GM21619 (cell line): ENCODE results near the gene RPN2.

Source experiments
- ATAC-seq: cut with Tn5 transposase; IDR thresholded peaks from one replicate; pipeline ENCODE4 v1.9.1; 2021; ENCODE audit not compliant: unreplicated experiment

Gene RPN2

GRCh38 chr20:37238935-37239451 is 59.9 kb downstream of the RPN2 start:
- ATAC-seq: no peak

GRCh38 chr20:37240337-37241067 is 61.4 kb downstream of the RPN2 start:
- ATAC-seq: no peak

DNA sequence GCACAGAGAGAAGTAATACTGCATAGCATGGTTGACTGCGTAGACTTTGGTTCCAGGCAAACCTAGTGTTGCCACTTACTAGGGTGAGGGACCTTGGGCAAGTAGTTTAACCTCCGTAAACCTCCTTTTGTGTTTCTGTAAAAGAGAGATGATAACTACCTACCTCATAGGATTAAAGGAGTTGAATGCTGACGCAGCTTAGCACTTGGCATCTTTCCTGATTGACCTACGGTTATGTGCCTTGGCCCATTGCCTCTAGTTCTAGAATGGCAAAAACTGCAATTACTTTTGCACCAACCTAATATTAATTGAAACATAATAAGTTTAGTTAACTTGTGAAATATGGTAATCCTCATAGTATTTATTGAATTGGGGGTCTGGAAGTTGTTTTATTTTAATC is 63.4 kb downstream of the RPN2 start:
- no peak for ATAC-seq

DNA sequence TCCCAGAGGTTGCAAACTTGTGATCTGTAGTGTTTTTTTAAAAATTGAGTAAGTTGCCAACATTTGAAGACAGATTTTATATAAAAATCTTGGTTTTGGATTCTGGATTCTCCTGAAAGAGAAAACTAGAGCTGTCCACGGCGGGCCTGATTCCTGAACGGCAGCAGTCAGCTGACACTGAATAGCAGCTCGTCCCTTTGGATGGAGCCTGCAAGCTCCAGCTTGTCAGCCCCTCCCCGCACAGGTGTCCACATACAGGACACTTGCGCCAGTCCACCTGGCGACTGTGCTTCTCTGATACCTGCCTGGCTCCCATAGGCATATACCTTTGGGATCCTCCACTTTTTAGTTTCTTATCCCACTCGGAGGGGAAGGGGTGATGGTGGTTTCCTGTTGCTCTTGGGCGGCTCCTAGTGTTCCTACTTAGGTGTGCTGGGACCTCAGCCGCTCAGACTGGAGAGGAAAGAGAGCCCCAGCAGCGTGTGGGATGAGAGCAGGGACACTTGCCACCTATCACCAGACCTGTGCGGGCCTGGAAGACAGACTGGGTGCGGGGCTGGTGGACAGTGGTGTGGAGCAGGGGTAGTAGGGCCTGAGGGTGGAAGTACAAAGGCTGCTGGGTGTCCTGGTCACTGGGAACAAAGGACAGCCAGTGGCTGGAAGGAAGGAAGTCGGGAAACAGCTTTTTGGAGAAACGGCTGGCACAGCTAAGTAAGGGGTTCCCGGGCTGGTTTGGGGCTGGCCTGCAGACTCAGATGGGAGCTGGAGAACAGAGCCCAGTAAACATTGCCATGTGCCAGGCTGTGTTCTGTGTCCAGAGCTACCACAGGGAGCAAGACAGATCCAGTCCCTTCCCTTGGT is 64.2 kb downstream of the RPN2 start:
- ATAC-seq: no peak

DNA sequence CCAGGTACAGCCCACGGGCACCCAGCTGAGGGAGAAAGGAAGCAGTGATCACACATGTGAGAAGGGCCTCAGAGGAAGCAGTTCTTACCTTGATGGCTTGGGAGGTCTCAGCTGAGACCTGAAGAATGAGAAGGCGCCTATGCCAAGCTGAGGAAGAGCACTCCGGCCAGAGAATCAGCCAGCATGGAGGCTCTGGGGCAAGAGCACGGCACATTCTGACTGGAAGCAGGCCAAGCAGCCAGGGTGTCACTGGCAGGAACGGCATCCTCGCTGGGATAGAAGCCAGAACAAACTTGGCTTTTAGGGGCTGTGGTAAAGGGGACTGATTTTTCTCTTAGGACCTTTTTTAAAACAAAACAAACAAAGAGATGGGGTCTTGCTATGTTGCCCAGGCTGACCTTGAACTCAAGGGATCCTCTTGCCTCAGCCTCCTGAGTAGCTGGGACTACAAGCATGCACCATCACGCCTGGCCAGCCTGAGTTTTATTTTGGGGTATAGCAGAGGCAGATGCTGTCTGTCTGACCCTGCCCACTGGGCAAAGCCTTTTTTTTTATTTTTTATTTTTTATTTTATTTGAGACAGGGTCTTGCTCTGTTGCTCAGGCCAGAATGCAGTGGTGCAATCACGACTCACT is 64.9 kb downstream of the RPN2 start:
- no peak for ATAC-seq

- no peak for ATAC-seq
These were observed 65.4 kb downstream of the RPN2 start for GRCh38 chr20:37244572-37244957.

DNA sequence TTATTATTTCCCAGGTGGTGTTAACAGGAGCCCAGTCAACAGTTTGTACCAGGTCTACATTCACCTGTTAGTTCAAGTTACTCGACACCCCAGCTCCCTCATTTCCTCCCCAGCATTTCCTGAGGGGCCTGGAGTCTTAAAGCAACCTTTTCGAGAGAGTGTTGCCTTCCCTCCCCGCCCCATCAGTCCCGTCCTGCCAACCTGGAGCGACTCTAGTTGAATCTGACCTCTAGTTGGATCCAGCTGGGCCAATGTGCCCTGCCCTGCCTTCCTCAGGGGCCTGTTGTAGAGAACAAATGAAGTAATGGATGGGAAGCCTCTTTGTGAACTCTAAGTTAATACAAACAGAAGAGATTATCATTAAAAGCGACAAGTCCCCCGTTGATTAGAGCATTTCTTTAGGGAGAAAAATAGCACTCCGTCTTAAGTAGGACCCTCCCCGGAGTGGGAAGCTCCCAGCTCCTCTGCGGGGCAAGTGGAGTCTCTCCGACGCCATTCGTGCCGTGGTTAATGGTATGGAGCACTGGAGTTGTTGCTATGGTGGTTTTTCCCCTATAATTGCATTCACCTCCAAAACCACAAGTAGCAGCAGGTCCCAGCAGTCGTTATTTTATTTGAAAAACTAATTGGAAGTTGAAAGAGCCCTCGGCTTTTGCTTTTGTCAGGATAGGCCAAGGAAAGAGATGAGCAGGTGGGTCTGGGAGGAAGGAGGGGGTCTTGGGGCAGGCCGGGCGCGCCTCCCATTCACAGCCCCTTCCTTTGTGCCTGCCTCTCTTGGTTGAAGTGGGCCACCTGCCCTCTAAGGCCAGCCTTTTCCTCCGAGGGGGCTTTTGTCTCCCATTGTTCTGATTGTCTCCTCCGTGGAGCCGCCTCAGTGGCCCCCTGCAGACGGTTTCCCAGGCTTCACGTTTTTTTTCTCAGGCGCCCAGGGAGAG is 66.4 kb downstream of the RPN2 start:
- no peak for ATAC-seq

- no peak for ATAC-seq
These were observed 67.6 kb downstream of the RPN2 start for GRCh38 chr20:37246736-37247135.

- ATAC-seq: no peak
These were observed 68.4 kb downstream of the RPN2 start for GRCh38 chr20:37247547-37247946.

DNA sequence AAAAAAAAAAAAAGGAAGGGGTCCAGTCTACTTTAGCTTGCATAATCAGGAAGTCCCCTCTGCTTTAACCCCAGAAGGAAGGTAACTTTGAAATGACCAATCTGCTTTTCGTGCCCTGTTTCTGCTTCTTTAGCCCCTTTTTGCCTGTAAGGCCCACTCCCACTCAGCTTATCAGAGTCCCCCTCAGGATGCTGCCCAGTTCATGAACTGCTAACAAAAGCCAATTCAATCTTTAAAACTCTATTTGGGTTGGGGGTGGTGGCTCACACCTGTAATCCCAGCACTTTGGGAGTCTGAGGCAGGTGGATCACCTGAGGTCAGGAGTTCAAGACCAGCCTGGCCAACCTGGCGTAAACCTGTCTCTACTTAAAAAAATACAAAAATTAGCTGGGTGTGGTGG is 70.2 kb downstream of the RPN2 start:
- no peak for ATAC-seq

DNA sequence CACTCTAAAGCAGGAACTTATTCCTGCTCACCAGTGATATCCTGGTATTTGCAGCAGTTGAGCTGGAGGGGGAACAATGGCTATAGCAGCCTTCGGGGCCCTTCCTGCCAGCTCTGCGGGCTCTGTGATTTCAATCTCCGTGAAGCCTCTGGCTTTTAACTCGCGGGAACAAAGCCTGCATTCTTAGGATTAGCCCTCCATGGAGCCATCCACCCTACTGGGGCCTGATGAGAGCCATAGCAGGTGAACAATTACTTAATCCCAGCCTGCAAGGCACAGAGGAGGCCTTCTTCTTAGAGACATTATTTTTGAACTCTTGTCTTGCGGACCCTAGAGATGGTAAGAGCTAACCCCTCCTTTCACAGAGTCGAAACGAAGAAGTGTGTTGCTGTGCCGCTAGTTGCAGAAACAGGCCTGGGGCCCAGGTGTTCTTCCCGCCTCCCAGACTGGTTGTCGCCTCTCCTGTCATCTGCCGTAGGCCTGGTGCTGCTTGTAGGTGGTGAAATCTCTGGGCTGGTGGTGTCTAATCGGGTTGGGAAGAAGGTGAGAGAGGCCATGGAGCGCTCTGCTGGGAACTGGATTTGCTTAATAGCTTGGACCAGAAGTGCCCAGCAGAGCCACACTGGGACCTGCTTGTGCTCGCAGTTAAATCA is 72.8 kb downstream of the RPN2 start:
- no peak for ATAC-seq

GRCh38 chr20:37253087-37253486 is 74.0 kb downstream of the RPN2 start:
- no peak for ATAC-seq

DNA sequence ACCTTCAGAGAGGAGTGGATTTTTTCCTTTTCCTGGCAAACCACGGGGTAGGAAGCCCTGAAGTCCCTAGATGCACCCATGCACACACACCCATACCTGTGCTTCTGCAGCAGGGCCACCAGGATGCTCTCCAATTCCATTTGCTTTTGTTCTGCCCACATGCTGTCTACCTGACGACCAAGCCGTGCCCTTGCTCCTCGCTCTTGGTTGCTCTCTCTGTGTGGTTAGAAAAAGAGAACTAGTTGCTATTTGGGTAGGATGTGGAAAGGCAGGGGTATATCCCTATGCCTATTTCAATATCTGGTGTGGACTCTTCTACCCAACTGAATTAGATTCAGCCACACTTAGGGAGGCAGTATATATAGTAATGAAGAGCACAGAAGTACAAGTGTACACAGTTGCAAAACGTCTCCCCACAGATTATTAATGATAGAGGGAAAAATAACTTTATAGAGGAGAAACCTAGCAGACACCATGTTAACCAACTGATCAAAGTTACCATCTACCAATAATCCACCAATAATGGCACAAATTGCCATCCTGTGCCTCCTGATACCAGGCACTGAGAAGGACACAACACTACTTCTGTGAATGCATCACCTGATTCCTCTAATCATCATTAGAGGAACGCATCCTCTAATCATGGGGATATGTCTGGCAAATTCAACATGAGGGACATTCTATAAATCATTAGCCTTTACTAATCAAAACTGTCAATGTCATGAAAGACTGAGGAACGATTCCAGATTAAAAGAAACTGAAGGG is 75.2 kb downstream of the RPN2 start:
- no peak for ATAC-seq

DNA sequence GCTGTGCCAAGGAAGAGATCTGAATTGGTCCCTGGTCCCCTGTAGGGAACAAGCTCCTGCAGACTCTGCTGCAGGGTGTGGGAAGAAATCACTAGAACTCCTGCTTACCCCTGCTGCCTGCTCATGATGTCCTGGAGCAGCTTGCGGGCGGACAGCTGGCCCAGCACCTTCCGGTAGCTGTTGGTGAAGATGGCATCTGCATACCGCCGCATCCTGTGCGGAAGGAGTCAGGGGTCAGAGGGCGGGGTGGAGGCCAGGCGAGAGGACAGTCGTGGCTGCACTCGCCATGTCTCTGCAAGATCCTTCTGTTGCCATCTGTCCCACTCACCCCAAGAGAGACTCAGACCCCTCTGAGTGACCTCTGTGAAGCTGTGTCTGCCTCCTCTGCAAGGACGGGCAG is 77.2 kb downstream of the RPN2 start:
- no peak for ATAC-seq

- no peak for ATAC-seq
These were observed 78.4 kb downstream of the RPN2 start for GRCh38 chr20:37257530-37257929.

- no peak for ATAC-seq
These were observed 78.9 kb downstream of the RPN2 start for GRCh38 chr20:37257988-37258387.

DNA sequence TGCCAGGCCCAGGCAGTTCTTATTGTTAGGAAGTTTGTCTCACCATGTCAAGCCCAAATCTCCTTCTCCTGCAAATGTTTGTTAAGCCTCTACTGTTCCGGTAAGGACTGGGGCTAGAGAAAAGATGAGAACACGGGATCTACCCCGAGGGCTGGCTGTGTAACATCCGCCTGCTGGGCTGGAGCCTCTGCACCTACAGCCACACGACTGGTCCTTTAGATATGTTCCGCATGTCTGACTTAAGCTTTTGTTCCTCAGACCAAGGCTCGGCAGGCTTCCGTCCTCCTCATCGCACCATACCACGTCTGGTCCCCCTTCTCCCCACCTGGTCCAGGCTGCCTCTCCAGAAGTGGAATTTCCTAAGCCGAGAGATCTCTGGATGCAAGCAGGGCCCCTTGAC is 79.9 kb downstream of the RPN2 start:
- no peak for ATAC-seq

GRCh38 chr20:37259865-37260264 is 80.7 kb downstream of the RPN2 start:
- no peak for ATAC-seq

DNA sequence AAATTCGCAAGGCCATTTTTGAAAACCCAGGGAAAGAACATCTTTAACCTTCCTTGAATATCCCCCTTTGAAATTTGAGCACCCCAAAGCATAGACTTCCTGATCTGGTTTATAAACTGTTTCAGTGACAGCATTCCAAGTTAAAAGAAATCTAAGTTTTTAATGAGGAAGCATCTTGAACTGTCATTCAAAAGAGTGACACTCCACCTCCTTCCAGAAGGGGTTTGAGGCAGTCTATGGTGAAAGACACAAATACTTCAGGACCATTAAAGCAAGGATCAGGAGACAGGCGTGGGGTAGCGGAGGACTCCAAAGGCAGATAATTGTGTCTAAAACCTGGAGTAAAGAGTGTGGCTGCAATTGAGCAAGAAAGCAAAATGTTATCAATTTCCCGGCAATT is 81.8 kb downstream of the RPN2 start:
- ATAC-seq: no peak
